HepG2 (cell line): Measurements from ENCODE around the gene OBSL1. TPM values are rescaled to one million over a fixed set of nuclear protein-coding genes. Genes with fewer than 3 reads are reported as not detected.

Experiments
- GPN1 ChIP-seq: sonication (generic); formaldehyde crosslinking; IDR thresholded peaks from 2 replicates; pipeline ENCODE4 v1.5.1; 2020; ENCODE audit warnings: missing genetic modification reagents, borderline replicate concordance
- HES4 ChIP-seq: sonication (generic); formaldehyde crosslinking; IDR thresholded peaks from 2 replicates; pipeline ENCODE4 v1.9.0; 2021; ENCODE audit warnings: mild to moderate bottlenecking, missing genetic modification reagents, borderline replicate concordance
- SP5 ChIP-seq: IDR thresholded peaks from 2 replicates; pipeline ENCODE4 v1.6.1; 2016; ENCODE audit warnings: low read depth, borderline replicate concordance
- ZNF766 ChIP-seq: sonication (generic); formaldehyde crosslinking; IDR thresholded peaks from 2 replicates; pipeline ENCODE4 v1.5.0; 2020; ENCODE audit warnings: missing genetic modification reagents, borderline replicate concordance
- ZNF790 ChIP-seq: sonication (generic); formaldehyde crosslinking; IDR thresholded peaks from 2 replicates; pipeline ENCODE4 v1.8.0; 2022; ENCODE audit warnings: missing genetic modification reagents, mild to moderate bottlenecking, borderline replicate concordance
- polyA plus RNA-seq, 8 experiments: library from polyadenylated mRNA; depleted of rRNA in 3 of 8; stranded (reverse) in 7 of 8; unstranded in 1 of 8; fragments of >200 nt; fragmentation: Illumina TruSeq in 4 of 8; extraction: Trizol in 4 of 8; gene quantifications; 2 replicates each; pipeline versions ENCODE4 v1.2.1 to v1.2.3, GENCODE V29; 2011 to 2016; ENCODE audit warnings: low read depth in 4 of 8, missing spikeins in 1 of 8, mixed read lengths in 1 of 8; ENCODE audit not compliant: insufficient read depth in 1 of 8
- total RNA-seq, 5 experiments: library from RNA; depleted of rRNA; stranded (reverse); fragments of >200 nt; fragmentation: Illumina TruSeq; extraction: Trizol; gene quantifications; 2 replicates each; pipeline ENCODE4 v1.2.3, GENCODE V29; 2016; ENCODE audit warnings: low read depth in 1 of 5
- TF ChIP-seq, protein P1 (sequence below): sonication (generic); formaldehyde crosslinking; IDR thresholded peaks from 2 replicates; pipeline ENCODE4 v1.4.0; 2020; ENCODE audit warnings: missing genetic modification reagents
- TF ChIP-seq, protein P2 (sequence below): sonication (generic); formaldehyde crosslinking; IDR thresholded peaks from 2 replicates; pipeline ENCODE4 v1.5.0; 2020; ENCODE audit warnings: mild to moderate bottlenecking, missing genetic modification reagents, borderline replicate concordance
- TF ChIP-seq, protein P3 (sequence below): sonication (generic); formaldehyde crosslinking; IDR thresholded peaks from 2 replicates; pipeline ENCODE4 v1.5.1; 2020; ENCODE audit warnings: missing genetic modification reagents, mild to moderate bottlenecking, borderline replicate concordance
- TF ChIP-seq, protein P4 (sequence below): sonication (generic); formaldehyde crosslinking; IDR thresholded peaks from 2 replicates; pipeline ENCODE4 v1.4.0; 2020; ENCODE audit warnings: missing genetic modification reagents
- TF ChIP-seq, protein P5 (sequence below): sonication (generic); formaldehyde crosslinking; IDR thresholded peaks from 2 replicates; pipeline ENCODE4 v1.4.0; 2020; ENCODE audit warnings: mild to moderate bottlenecking, missing genetic modification reagents
- TF ChIP-seq, protein P6 (sequence below): sonication (generic); formaldehyde crosslinking; IDR thresholded peaks from 2 replicates; pipeline ENCODE4; 2020; ENCODE audit warnings: missing genetic modification reagents, mild to moderate bottlenecking, borderline replicate concordance

Gene OBSL1
- total and polyA plus RNA-seq, 2 of the 13 experiments (the other 11 are each of a cell fraction or from before 2014, with no cell fraction given), result 86.7 to 218 TPM

DNA sequence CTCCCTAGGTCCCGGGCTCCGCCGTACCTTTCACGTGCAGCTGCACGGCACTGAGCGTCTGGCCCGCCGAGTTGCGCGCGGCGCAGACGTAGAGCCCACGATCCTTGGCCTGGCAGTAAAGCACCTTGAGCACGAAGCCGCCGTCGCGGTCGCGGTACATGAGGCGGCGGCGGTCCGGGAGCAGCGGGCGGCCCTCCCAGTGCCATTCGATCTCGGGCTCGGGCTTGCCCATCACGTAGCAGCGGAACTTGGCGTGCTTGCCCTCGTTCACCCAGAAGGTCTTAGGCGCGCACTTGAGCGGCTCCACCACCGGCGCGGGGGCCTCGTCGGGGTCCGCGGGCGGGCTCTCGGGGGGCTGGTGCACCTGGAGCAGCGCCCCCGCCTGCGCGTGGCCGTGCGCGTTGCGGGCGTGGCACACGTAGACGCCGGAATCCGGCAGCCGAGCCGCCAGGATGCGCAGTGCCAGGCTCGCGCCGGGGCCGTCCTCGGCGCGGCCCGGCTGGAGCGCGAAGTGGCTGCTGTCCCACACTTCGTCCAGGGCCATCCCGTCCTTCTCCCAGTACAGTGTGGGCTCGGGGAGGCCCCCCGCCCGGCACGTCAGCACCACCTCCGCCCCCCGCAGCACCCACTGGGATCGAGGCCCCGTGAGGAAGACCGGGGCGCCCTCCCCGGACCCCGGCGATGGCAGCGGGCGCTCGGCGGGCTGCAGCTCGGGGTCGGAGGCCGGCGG lies 980 bp downstream of the OBSL1 start (continued):
- TF ChIP-seq, protein P1, sequence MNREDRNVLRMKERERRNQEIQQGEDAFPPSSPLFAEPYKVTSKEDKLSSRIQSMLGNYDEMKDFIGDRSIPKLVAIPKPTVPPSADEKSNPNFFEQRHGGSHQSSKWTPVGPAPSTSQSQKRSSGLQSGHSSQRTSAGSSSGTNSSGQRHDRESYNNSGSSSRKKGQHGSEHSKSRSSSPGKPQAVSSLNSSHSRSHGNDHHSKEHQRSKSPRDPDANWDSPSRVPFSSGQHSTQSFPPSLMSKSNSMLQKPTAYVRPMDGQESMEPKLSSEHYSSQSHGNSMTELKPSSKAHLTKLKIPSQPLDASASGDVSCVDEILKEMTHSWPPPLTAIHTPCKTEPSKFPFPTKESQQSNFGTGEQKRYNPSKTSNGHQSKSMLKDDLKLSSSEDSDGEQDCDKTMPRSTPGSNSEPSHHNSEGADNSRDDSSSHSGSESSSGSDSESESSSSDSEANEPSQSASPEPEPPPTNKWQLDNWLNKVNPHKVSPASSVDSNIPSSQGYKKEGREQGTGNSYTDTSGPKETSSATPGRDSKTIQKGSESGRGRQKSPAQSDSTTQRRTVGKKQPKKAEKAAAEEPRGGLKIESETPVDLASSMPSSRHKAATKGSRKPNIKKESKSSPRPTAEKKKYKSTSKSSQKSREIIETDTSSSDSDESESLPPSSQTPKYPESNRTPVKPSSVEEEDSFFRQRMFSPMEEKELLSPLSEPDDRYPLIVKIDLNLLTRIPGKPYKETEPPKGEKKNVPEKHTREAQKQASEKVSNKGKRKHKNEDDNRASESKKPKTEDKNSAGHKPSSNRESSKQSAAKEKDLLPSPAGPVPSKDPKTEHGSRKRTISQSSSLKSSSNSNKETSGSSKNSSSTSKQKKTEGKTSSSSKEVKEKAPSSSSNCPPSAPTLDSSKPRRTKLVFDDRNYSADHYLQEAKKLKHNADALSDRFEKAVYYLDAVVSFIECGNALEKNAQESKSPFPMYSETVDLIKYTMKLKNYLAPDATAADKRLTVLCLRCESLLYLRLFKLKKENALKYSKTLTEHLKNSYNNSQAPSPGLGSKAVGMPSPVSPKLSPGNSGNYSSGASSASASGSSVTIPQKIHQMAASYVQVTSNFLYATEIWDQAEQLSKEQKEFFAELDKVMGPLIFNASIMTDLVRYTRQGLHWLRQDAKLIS (CRISPR knock-in tag), result 0 out of 2 replicates have a peak, but pooled peaks have one; percentile 34
- TF ChIP-seq, protein P2, sequence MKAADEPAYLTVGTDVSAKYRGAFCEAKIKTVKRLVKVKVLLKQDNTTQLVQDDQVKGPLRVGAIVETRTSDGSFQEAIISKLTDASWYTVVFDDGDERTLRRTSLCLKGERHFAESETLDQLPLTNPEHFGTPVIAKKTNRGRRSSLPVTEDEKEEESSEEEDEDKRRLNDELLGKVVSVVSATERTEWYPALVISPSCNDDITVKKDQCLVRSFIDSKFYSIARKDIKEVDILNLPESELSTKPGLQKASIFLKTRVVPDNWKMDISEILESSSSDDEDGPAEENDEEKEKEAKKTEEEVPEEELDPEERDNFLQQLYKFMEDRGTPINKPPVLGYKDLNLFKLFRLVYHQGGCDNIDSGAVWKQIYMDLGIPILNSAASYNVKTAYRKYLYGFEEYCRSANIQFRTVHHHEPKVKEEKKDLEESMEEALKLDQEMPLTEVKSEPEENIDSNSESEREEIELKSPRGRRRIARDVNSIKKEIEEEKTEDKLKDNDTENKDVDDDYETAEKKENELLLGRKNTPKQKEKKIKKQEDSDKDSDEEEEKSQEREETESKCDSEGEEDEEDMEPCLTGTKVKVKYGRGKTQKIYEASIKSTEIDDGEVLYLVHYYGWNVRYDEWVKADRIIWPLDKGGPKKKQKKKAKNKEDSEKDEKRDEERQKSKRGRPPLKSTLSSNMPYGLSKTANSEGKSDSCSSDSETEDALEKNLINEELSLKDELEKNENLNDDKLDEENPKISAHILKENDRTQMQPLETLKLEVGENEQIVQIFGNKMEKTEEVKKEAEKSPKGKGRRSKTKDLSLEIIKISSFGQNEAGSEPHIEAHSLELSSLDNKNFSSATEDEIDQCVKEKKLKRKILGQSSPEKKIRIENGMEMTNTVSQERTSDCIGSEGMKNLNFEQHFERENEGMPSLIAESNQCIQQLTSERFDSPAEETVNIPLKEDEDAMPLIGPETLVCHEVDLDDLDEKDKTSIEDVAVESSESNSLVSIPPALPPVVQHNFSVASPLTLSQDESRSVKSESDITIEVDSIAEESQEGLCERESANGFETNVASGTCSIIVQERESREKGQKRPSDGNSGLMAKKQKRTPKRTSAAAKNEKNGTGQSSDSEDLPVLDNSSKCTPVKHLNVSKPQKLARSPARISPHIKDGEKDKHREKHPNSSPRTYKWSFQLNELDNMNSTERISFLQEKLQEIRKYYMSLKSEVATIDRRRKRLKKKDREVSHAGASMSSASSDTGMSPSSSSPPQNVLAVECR (CRISPR knock-in tag), result 0 out of 2 replicates have a peak, but pooled peaks have one; percentile 31
- peak; percentile 70; the same call in 1 of the 2 replicates for TF ChIP-seq ZNF790 (CRISPR knock-in tag)
- TF ChIP-seq ZNF766 (CRISPR knock-in tag), result peak; percentile 26; the same call in 1 of the 2 replicates
- TF ChIP-seq, protein P3, sequence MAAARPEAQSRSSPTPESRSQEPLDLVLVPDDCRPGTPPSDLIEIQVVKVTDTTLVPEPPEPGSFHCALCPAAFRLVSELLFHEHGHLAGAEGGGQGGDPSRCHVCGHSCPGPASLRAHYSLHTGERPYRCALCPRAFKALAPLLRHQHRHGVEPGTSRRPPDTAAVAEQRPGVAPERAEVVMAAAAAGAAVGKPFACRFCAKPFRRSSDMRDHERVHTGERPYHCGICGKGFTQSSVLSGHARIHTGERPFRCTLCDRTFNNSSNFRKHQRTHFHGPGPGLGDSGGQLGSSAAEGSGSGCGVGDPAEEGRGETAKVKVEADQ, result no peak
- TF ChIP-seq SP5 (CRISPR knock-in tag), result no peak
- TF ChIP-seq, protein P4, sequence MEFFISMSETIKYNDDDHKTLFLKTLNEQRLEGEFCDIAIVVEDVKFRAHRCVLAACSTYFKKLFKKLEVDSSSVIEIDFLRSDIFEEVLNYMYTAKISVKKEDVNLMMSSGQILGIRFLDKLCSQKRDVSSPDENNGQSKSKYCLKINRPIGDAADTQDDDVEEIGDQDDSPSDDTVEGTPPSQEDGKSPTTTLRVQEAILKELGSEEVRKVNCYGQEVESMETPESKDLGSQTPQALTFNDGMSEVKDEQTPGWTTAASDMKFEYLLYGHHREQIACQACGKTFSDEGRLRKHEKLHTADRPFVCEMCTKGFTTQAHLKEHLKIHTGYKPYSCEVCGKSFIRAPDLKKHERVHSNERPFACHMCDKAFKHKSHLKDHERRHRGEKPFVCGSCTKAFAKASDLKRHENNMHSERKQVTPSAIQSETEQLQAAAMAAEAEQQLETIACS, result peak; percentile 78; the same call in 1 of the 2 replicates
- TF ChIP-seq HES4 (CRISPR knock-in tag), result peak; percentile 73; the same call in 1 of the 2 replicates
- TF ChIP-seq, protein P5, sequence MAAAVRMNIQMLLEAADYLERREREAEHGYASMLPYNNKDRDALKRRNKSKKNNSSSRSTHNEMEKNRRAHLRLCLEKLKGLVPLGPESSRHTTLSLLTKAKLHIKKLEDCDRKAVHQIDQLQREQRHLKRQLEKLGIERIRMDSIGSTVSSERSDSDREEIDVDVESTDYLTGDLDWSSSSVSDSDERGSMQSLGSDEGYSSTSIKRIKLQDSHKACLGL, result 0 out of 2 replicates have a peak, but pooled peaks have one; percentile 67
- TF ChIP-seq, protein P6, sequence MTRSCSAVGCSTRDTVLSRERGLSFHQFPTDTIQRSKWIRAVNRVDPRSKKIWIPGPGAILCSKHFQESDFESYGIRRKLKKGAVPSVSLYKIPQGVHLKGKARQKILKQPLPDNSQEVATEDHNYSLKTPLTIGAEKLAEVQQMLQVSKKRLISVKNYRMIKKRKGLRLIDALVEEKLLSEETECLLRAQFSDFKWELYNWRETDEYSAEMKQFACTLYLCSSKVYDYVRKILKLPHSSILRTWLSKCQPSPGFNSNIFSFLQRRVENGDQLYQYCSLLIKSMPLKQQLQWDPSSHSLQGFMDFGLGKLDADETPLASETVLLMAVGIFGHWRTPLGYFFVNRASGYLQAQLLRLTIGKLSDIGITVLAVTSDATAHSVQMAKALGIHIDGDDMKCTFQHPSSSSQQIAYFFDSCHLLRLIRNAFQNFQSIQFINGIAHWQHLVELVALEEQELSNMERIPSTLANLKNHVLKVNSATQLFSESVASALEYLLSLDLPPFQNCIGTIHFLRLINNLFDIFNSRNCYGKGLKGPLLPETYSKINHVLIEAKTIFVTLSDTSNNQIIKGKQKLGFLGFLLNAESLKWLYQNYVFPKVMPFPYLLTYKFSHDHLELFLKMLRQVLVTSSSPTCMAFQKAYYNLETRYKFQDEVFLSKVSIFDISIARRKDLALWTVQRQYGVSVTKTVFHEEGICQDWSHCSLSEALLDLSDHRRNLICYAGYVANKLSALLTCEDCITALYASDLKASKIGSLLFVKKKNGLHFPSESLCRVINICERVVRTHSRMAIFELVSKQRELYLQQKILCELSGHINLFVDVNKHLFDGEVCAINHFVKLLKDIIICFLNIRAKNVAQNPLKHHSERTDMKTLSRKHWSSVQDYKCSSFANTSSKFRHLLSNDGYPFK (CRISPR knock-in tag), result peak; percentile 26; the same call in 1 of the 2 replicates
- TF ChIP-seq GPN1 (CRISPR knock-in tag), result no peak
